Loucy (cell line): ENCODE results near the gene DIO3.

Experiments
- H2AFZ ChIP-seq: fragments of 200-600 bp; sonication (generic); 2 replicates; pipeline ENCODE4 v1.6.0; 2016; ENCODE audit warnings: antibody characterized with exemption, mild to moderate bottlenecking, low read length, moderate library complexity
- H3F3A ChIP-seq: fragments of 200-600 bp; 2 replicates; pipeline ENCODE4 v1.6.0; 2016; ENCODE audit warnings: antibody characterized with exemption, low read depth, mild to moderate bottlenecking
- H3K27me3 ChIP-seq: fragments of 200-600 bp; sonication (generic); 2 replicates; pipeline ENCODE4 v1.6.1; 2014; ENCODE audit warnings: low read length, mild to moderate bottlenecking; ENCODE audit not compliant: insufficient read depth, poor library complexity, severe bottlenecking
- H3K36me3 ChIP-seq: fragments of 200-600 bp; sonication (generic); 2 replicates; pipeline ENCODE4 v1.6.1; 2016; ENCODE audit warnings: low read length; ENCODE audit not compliant: insufficient read depth
- H3K4me1 ChIP-seq: fragments of 200-600 bp; sonication (generic); 2 replicates; pipeline ENCODE4 v1.5.1; 2014; ENCODE audit warnings: low read length, mild to moderate bottlenecking; ENCODE audit not compliant: insufficient read depth, poor library complexity, severe bottlenecking
- H3K4me2 ChIP-seq: fragments of 200-600 bp; sonication (generic); 2 replicates; pipeline ENCODE4 v1.6.0; 2014; ENCODE audit warnings: antibody characterized with exemption, low read length, low read depth, mild to moderate bottlenecking; ENCODE audit not compliant: poor library complexity, severe bottlenecking
- H3K4me3 ChIP-seq: fragments of 200-600 bp; sonication (generic); 2 replicates; pipeline ENCODE4 v1.5.1; 2014; ENCODE audit warnings: low read length, mild to moderate bottlenecking, mixed read lengths; ENCODE audit not compliant: poor library complexity, severe bottlenecking
- H3K79me2 ChIP-seq: fragments of 200-600 bp; sonication (generic); 2 replicates; pipeline ENCODE4 v1.6.1; 2014; ENCODE audit warnings: low read length; ENCODE audit not compliant: insufficient read depth
- H3K9ac ChIP-seq: fragments of 200-600 bp; sonication (generic); 2 replicates; pipeline ENCODE4 v1.6.0; 2014; ENCODE audit warnings: mild to moderate bottlenecking, low read depth, low read length, moderate library complexity; ENCODE audit not compliant: poor library complexity, severe bottlenecking
- H3K9me2 ChIP-seq: fragments of 200-600 bp; sonication (generic); replicated peaks from 2 replicates; pipeline ENCODE4 v1.6.1; 2016; ENCODE audit warnings: low read depth, low read length, mixed read lengths
- H3K9me3 ChIP-seq: fragments of 200-600 bp; sonication (generic); 2 replicates; pipeline ENCODE4 v1.6.1; 2014; ENCODE audit warnings: mild to moderate bottlenecking, antibody characterized with exemption, low read length, low read depth; ENCODE audit not compliant: insufficient read depth
- H4K20me1 ChIP-seq: fragments of 200-600 bp; sonication (generic); 2 replicates; pipeline ENCODE4 v1.6.0; 2014; ENCODE audit warnings: antibody characterized with exemption, low read length, mild to moderate bottlenecking; ENCODE audit not compliant: insufficient read depth, poor library complexity, severe bottlenecking
- CTCF ChIP-seq: fragments of 200-600 bp; sonication (generic); conservative IDR thresholded peaks from 2 replicates; pipeline ENCODE4 v1.5.1; 2014; ENCODE audit warnings: mild to moderate bottlenecking, antibody characterized with exemption, low read length
- EZH2phosphoT487 ChIP-seq: fragments of 200-600 bp; IDR thresholded peaks from 2 replicates; pipeline ENCODE4 v1.6.1; 2018; ENCODE audit warnings: antibody characterized with exemption, mild to moderate bottlenecking, moderate library complexity, borderline replicate concordance

The DIO3 gene

GRCh38 chr14:101578489-101578888 lies 17.2 kb downstream of the DIO3 start:
- Histone ChIP-seq H3K79me2 (no peaks in the 10 kb centered on the region), H3K4me2 (no peak overlapping the region), H3K36me3 (no peaks in the 10 kb centered on the region), H4K20me1 (no peaks in the 10 kb centered on the region), H3K27me3 (no peaks in the 10 kb centered on the region), H2AFZ (no peak overlapping the region), H3K4me1 (no peaks in the 10 kb centered on the region), H3K9me2 (no peaks in the 10 kb centered on the region), H3K9ac (no peak overlapping the region), H3F3A (no peaks in the 10 kb centered on the region), H3K9me3 (no peaks in the 10 kb centered on the region), H3K4me3 (no peak overlapping the region)
- TF ChIP-seq EZH2phosphoT487, result no peak
- no peak for TF ChIP-seq CTCF

GRCh38 chr14:101579372-101580080 lies 18.2 kb downstream of the DIO3 start:
- Histone ChIP-seq H3K9me3 (no peaks in the 10 kb centered on the region), H3K9ac (no peak overlapping the region)

GRCh38 chr14:101581806-101582205 lies 20.5 kb downstream of the DIO3 start:
- no peaks in the 10 kb centered on the region for H3F3A ChIP-seq

More at GRCh38 chr14:101579372-101580080, 18.2 kb downstream of the DIO3 start:
- Histone ChIP-seq H3K36me3 (no peaks in the 10 kb centered on the region), H3F3A (no peaks in the 10 kb centered on the region), H3K9me2 (no peaks in the 10 kb centered on the region), H2AFZ (no peak overlapping the region), H3K27me3 (no peaks in the 10 kb centered on the region), H4K20me1 (no peaks in the 10 kb centered on the region), H3K4me1 (no peaks in the 10 kb centered on the region), H3K79me2 (no peaks in the 10 kb centered on the region), H3K4me2 (no peak overlapping the region), H3K4me3 (no peak overlapping the region)
- TF ChIP-seq CTCF, result no peak
- TF ChIP-seq EZH2phosphoT487, result no peak

More at GRCh38 chr14:101581806-101582205, 20.5 kb downstream of the DIO3 start:
- H3K36me3 ChIP-seq, result no peaks in the 10 kb centered on the region
- no peak overlapping the region for H3K4me3 ChIP-seq
- H3K4me1 ChIP-seq, result no peaks in the 10 kb centered on the region
- no peaks in the 10 kb centered on the region for H3K79me2 ChIP-seq
- no peaks in the 10 kb centered on the region for H3K9me2 ChIP-seq
- H2AFZ ChIP-seq, result no peak overlapping the region
- no peak overlapping the region for H3K9ac ChIP-seq
- no peaks in the 10 kb centered on the region for H3K27me3 ChIP-seq
- TF ChIP-seq CTCF, result no peak
- TF ChIP-seq EZH2phosphoT487, result no peak
- no peaks in the 10 kb centered on the region for H3K9me3 ChIP-seq
- H4K20me1 ChIP-seq, result no peaks in the 10 kb centered on the region
- no peak overlapping the region for H3K4me2 ChIP-seq
